Measurements from ENCODE around the gene POC1A. TPM values are rescaled to one million over a fixed set of nuclear protein-coding genes. Genes with fewer than 3 reads are reported as not detected.

Gene POC1A
- total RNA-seq, 1 experiment from 2014 or later: 35.0 TPM

DNA sequence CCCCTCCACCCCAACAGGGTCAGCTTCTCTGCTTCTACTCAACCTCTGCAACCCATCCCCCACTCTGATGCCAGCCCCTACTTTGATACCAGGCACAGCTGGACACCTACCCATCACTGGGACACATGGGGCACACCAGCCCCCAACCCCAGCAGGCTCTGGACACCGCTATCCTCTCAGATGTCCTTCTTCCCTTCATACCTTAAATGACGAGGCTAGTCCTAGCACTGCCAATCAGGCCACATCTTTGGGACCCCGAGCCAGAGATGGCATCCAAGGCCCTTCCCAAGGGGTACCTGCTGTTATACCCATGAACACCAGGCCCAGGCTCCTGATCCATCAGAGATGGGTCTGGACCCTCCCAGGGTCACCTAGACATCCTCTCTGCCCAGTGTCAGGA lies 10.6 kb downstream of the POC1A start:
- POLR2A ChIA-PET (ENCODE audit: unreplicated experiment): no interaction called here
- Histone ChIP-seq H3K79me2 (ENCODE audit: low read depth) (no peaks in the 10 kb centered on the region), H3K27ac (no peak overlapping the region)

DNA sequence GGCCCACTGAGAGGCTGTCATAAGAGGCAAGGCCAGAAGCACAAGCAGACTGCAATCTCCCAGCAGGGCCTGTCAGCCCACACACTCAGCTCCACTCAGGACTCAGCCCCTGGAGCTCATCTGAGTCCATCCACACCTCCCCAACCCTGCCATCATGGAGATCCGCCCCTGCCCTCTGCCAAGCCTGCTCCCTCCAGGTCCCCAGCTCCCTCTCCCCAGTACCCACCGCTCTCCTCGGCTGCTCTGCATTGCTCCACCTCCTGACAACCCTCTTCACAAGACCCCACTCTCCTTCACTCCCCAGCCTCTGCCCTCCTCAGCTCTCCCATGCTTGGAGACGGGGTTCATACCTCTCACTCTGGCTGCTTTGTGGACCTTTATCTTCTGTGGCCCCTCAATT lies 11.1 kb downstream of the POC1A start:
- no peaks in the 10 kb centered on the region for H3K4me1 ChIP-seq (replicated peaks; ENCODE audit: insufficient read depth)

More for the DNA sequence above, 10.6 kb downstream of the POC1A start:
- Histone ChIP-seq H3K4me1 (replicated peaks; ENCODE audit: insufficient read depth) (no peaks in the 10 kb centered on the region), H3K4me2 (no peak overlapping the region), H3K27me3 (ENCODE audit: insufficient read depth, low read depth) (no peaks in the 10 kb centered on the region), H4K20me1 (ENCODE audit: insufficient read depth) (no peaks in the 10 kb centered on the region), H3K9me3 (ENCODE audit: insufficient read depth, low read depth) (no peaks in the 10 kb centered on the region), H3K9me2 (ENCODE audit: insufficient read depth) (no peaks in the 10 kb centered on the region), H3K4me3 (no peak overlapping the region), H3K36me3 (ENCODE audit: low read depth) (no peaks in the 10 kb centered on the region; the same call in 1 of the 2 replicates), H3F3A (ENCODE audit: insufficient read depth, low read depth) (no peaks in the 10 kb centered on the region), H2AFZ (no peak overlapping the region)
- CTCF ChIA-PET: interaction anchor here (0.6 kb wide), 1 partner anchor 191 kb away, joined by 10 read pairs; no protein-coding TSS in a partner anchor
- no peak for TF ChIP-seq EZH2 (IDR thresholded peaks at IDR 0.05; ENCODE audit: low read depth)
- TF ChIP-seq, protein P1, sequence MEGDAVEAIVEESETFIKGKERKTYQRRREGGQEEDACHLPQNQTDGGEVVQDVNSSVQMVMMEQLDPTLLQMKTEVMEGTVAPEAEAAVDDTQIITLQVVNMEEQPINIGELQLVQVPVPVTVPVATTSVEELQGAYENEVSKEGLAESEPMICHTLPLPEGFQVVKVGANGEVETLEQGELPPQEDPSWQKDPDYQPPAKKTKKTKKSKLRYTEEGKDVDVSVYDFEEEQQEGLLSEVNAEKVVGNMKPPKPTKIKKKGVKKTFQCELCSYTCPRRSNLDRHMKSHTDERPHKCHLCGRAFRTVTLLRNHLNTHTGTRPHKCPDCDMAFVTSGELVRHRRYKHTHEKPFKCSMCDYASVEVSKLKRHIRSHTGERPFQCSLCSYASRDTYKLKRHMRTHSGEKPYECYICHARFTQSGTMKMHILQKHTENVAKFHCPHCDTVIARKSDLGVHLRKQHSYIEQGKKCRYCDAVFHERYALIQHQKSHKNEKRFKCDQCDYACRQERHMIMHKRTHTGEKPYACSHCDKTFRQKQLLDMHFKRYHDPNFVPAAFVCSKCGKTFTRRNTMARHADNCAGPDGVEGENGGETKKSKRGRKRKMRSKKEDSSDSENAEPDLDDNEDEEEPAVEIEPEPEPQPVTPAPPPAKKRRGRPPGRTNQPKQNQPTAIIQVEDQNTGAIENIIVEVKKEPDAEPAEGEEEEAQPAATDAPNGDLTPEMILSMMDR (conservative IDR thresholded peaks at IDR 0.05): no peak
- intact Hi-C loops (cut with micrococcal nuclease; ENCODE audit: unreplicated experiment): loop anchor here (1.0 to 2.0 kb wide), 6 partner anchors 15 to 201 kb away; partner anchors contain the start of gene PARP3
- BruUV-seq (replicated peaks): no TSS peak
- no peak for DNase-seq

DNA sequence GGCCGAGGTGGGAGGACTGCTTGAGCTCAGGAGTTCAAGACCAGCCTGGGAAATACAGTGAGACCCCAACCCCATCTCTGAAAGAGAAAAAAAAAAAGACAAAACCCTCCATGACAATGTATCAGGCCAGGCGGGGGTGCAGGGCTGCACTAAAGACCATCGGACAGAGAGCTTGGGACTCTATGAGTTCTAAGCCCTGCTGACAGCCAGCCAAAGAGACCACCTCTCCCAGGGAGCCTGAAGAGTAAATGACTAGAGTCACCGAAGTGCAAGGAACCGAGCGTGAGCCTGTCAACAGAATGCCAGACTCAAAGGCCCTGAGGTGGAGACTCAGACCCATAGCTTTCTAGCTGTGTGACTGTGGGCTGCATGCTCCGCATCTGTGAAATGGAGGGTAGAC lies 12.5 kb downstream of the POC1A start:
- ChIA-PET POLR2A (ENCODE audit: unreplicated experiment) (interaction anchor here (0.7 kb wide), 1 partner anchor 21 kb away, joined by 4 read pairs; no protein-coding TSS in a partner anchor), CTCF (interaction anchor here (0.6 kb wide), 1 partner anchor 89 kb away, joined by 3 read pairs; no protein-coding TSS in a partner anchor)
- Histone ChIP-seq H2AFZ (no peak overlapping the region), H3F3A (ENCODE audit: insufficient read depth, low read depth) (no peaks in the 10 kb centered on the region), H3K27ac (no peak overlapping the region), H3K27me3 (ENCODE audit: insufficient read depth, low read depth) (no peaks in the 10 kb centered on the region), H3K79me2 (ENCODE audit: low read depth) (no peaks in the 10 kb centered on the region), H3K4me2 (no peak overlapping the region), H3K9me3 (ENCODE audit: insufficient read depth, low read depth) (no peaks in the 10 kb centered on the region), H3K9me2 (ENCODE audit: insufficient read depth) (no peaks in the 10 kb centered on the region), H3K4me3 (no peak overlapping the region), H3K36me3 (ENCODE audit: low read depth) (no peaks in the 10 kb centered on the region; the same call in 1 of the 2 replicates), H4K20me1 (ENCODE audit: insufficient read depth) (no peaks in the 10 kb centered on the region), H3K4me1 (replicated peaks; ENCODE audit: insufficient read depth) (no peaks in the 10 kb centered on the region)
- TF ChIP-seq EZH2 (IDR thresholded peaks at IDR 0.05; ENCODE audit: low read depth): no peak
- TF ChIP-seq, protein P1 (conservative IDR thresholded peaks at IDR 0.05): no peak
- BruUV-seq (replicated peaks): no TSS peak
- intact Hi-C loops (cut with micrococcal nuclease; ENCODE audit: unreplicated experiment): no loop called here
- no peak for DNase-seq

More for the DNA sequence above, 11.1 kb downstream of the POC1A start:
- Histone ChIP-seq H3K4me2 (no peak overlapping the region), H4K20me1 (ENCODE audit: insufficient read depth) (no peaks in the 10 kb centered on the region), H3K27ac (no peak overlapping the region), H3F3A (ENCODE audit: insufficient read depth, low read depth) (no peaks in the 10 kb centered on the region), H3K9me3 (ENCODE audit: insufficient read depth, low read depth) (no peaks in the 10 kb centered on the region), H3K27me3 (ENCODE audit: insufficient read depth, low read depth) (no peaks in the 10 kb centered on the region), H2AFZ (no peak overlapping the region), H3K9me2 (ENCODE audit: insufficient read depth) (no peaks in the 10 kb centered on the region), H3K36me3 (ENCODE audit: low read depth) (no peaks in the 10 kb centered on the region; the same call in 1 of the 2 replicates), H3K79me2 (ENCODE audit: low read depth) (no peaks in the 10 kb centered on the region), H3K4me3 (no peak overlapping the region)
- TF ChIP-seq, protein P1 (conservative IDR thresholded peaks at IDR 0.05): no peak
- TF ChIP-seq EZH2 (IDR thresholded peaks at IDR 0.05; ENCODE audit: low read depth): no peak
- POLR2A ChIA-PET (ENCODE audit: unreplicated experiment): no interaction called here
- intact Hi-C loops (cut with micrococcal nuclease; ENCODE audit: unreplicated experiment): no loop called here
- no peak for DNase-seq
- no TSS peak for BruUV-seq (replicated peaks)
- CTCF ChIA-PET: no interaction called here

All from PC-9 (cell line).